ENCODE data around the gene PDE4D.
"Not testable (repeated sequence)": the region's sequence is repeated elsewhere in the genome, so short reads cannot be mapped to it uniquely, and the experiment has no call there.

Gene PDE4D

GRCh38 chr5:59069438-59070079 lies 824.0 kb downstream of the PDE4D start:
- DNase-seq (ENCODE audit: low spot score): peak; percentile 78

GRCh38 chr5:59067956-59068656 lies 825.4 kb downstream of the PDE4D start:
- DNase-seq (ENCODE audit: low spot score): no peak

- DNase-seq (ENCODE audit: low spot score): no peak
Measured at GRCh38 chr5:59066367-59067163, 827.0 kb downstream of the PDE4D start.

- DNase-seq (ENCODE audit: low spot score): no peak
Measured at GRCh38 chr5:59065554-59065953, 828.0 kb downstream of the PDE4D start.

GRCh38 chr5:59064293-59064692 lies 829.2 kb downstream of the PDE4D start:
- DNase-seq (ENCODE audit: low spot score): no peak

GRCh38 chr5:59062986-59063683 lies 830.4 kb downstream of the PDE4D start:
- no peak for DNase-seq (ENCODE audit: low spot score)

- DNase-seq (ENCODE audit: low spot score): no peak
Measured at GRCh38 chr5:59061377-59061776, 832.1 kb downstream of the PDE4D start.

GRCh38 chr5:59058969-59059687 lies 834.4 kb downstream of the PDE4D start:
- no peak for DNase-seq (ENCODE audit: low spot score)

GRCh38 chr5:59058237-59058636 lies 835.3 kb downstream of the PDE4D start:
- DNase-seq (ENCODE audit: low spot score): no peak

- DNase-seq (ENCODE audit: low spot score): not testable (repeated sequence)
Measured at GRCh38 chr5:59056599-59056998, 836.9 kb downstream of the PDE4D start.

- no peak for DNase-seq (ENCODE audit: low spot score)
Measured at GRCh38 chr5:59055745-59056448, 837.6 kb downstream of the PDE4D start.

GRCh38 chr5:59054963-59055528 lies 838.5 kb downstream of the PDE4D start:
- DNase-seq (ENCODE audit: low spot score): no peak

- DNase-seq (ENCODE audit: low spot score): no peak
Measured at GRCh38 chr5:59051951-59052350, 841.6 kb downstream of the PDE4D start.

GRCh38 chr5:59049095-59049494 lies 844.4 kb downstream of the PDE4D start:
- no peak for DNase-seq (ENCODE audit: low spot score)

- peak; percentile 24 for DNase-seq (ENCODE audit: low spot score)
Measured at GRCh38 chr5:59042201-59043055, 851.1 kb downstream of the PDE4D start.

- no peak for DNase-seq (ENCODE audit: low spot score)
Measured at GRCh38 chr5:59041355-59041754, 852.2 kb downstream of the PDE4D start.

- DNase-seq (ENCODE audit: low spot score): no peak
Measured at GRCh38 chr5:59040804-59041201, 852.7 kb downstream of the PDE4D start.

GRCh38 chr5:59040024-59040803 lies 853.3 kb downstream of the PDE4D start:
- DNase-seq (ENCODE audit: low spot score): no peak
